ENCODE measurements around the gene NPHP4.
A peak's percentile ranks its signal among the peaks of the same experiment; 100 is the strongest.

Gene NPHP4

GRCh38 chr1:5839881-5840550 is 152.2 kb downstream of the NPHP4 start:
- H3K4me1 ChIP-seq (ENCODE audit: insufficient read depth, low read length): no peaks in the 10 kb centered on the region; the same call in 1 of the 2 replicates
- no peak overlapping the region for H3K27ac ChIP-seq (ENCODE audit: low read length)
- H3K9me3 ChIP-seq (ENCODE audit: insufficient read depth, low read depth, low read length): no peaks in the 10 kb centered on the region
- H3K9ac ChIP-seq (ENCODE audit: low read depth, low read length): no peak overlapping the region
- H3K27me3 ChIP-seq (ENCODE audit: insufficient read depth, low read length): no peaks in the 10 kb centered on the region
- no peaks in the 10 kb centered on the region for H3K36me3 ChIP-seq (ENCODE audit: insufficient read depth, low read depth, low read length)
- H3K4me3 ChIP-seq (ENCODE audit: low read length): no peak overlapping the region

DNA sequence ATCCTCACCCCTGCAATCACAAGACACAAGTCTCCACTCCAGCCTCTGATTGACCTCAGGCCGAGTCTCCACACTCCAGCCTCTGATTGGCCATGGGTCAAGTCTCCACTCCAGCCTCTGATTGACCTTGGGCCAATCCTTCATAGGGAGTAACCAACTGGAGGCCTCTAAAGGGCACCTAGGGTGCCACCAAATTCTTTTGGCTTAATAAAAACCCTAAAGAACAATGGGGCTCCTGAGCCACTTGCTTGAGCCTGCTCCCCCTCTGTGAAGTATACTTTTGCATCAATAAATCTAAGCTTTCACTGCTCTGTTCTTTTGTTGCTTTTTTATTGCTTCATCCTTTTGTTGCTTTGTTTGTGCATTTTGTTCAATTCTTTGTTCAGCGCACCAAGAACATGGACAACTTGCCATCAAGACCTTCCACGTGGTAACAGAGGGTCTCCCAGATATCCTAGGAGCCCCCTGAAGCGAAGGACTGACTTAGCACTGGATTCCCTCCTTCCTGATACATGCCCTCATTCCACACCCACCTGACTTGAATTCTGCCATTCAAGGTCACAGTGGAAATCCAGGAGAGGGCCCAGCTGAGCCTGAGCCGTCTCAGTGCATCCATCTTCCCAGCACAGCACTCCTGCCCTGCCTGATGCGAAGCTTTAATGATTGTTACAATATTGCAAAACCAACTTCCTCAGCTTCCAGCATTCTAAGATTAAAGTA is 152.9 kb downstream of the NPHP4 start:
- no peaks in the 10 kb centered on the region for H3K27me3 ChIP-seq (ENCODE audit: insufficient read depth, low read length)
- H3K27ac ChIP-seq (ENCODE audit: low read length): no peak overlapping the region
- no peaks in the 10 kb centered on the region for H3K9me3 ChIP-seq (ENCODE audit: insufficient read depth, low read depth, low read length)
- no peaks in the 10 kb centered on the region for H3K36me3 ChIP-seq (ENCODE audit: insufficient read depth, low read depth, low read length)
- H3K4me3 ChIP-seq (ENCODE audit: low read length): no peak overlapping the region
- no peaks in the 10 kb centered on the region; the same call in 1 of the 2 replicates for H3K4me1 ChIP-seq (ENCODE audit: insufficient read depth, low read length)
- H3K9ac ChIP-seq (ENCODE audit: low read depth, low read length): no peak overlapping the region

DNA sequence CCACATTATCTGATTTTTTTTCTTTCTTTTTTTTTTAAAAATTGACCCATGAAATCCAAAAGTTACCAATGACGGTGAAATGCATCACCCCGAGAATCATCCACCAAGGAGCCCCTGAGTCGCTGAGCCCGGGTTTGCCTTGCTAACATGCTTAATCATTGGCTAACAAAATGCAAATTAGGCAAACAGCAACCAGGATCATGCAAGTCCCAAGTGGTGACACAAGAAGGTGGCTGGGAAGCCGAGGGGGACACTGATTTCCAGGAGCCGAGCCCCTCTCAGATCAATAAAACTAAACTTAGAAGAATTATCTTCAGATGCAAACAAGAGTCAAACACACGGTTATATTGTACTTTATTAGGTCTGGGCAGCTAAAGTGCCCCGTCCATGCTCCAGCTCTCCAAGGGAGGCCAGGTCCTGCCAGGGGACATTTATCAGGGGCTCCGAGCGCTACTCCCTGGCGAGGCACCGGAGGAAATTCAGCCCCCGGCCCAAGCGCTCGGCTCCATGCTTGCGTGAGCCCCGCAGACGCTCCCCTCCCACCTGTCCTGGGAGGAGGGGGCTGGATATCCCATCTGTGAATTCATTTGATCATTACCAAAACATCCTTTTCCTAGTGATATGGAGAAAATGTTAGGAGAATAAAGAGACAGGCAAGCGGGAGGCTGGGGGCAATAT is 154.1 kb downstream of the NPHP4 start:
- Histone ChIP-seq H3K27ac (ENCODE audit: low read length) (no peak overlapping the region), H3K9me3 (ENCODE audit: insufficient read depth, low read depth, low read length) (no peaks in the 10 kb centered on the region), H3K4me1 (ENCODE audit: insufficient read depth, low read length) (no peaks in the 10 kb centered on the region; the same call in 1 of the 2 replicates), H3K9ac (ENCODE audit: low read depth, low read length) (no peak overlapping the region), H3K27me3 (ENCODE audit: insufficient read depth, low read length) (no peaks in the 10 kb centered on the region), H3K4me3 (ENCODE audit: low read length) (no peak overlapping the region), H3K36me3 (ENCODE audit: insufficient read depth, low read depth, low read length) (no peaks in the 10 kb centered on the region)

GRCh38 chr1:5836776-5837440 is 155.3 kb downstream of the NPHP4 start:
- Histone ChIP-seq H3K27ac (ENCODE audit: low read length) (no peak overlapping the region), H3K36me3 (ENCODE audit: insufficient read depth, low read depth, low read length) (no peaks in the 10 kb centered on the region), H3K4me1 (ENCODE audit: insufficient read depth, low read length) (peaks cover 5% of the 10 kb centered on the region; the same call in 1 of the 2 replicates), H3K9me3 (ENCODE audit: insufficient read depth, low read depth, low read length) (no peaks in the 10 kb centered on the region), H3K9ac (ENCODE audit: low read depth, low read length) (no peak overlapping the region), H3K4me3 (ENCODE audit: low read length) (no peak overlapping the region), H3K27me3 (ENCODE audit: insufficient read depth, low read length) (no peaks in the 10 kb centered on the region)

DNA sequence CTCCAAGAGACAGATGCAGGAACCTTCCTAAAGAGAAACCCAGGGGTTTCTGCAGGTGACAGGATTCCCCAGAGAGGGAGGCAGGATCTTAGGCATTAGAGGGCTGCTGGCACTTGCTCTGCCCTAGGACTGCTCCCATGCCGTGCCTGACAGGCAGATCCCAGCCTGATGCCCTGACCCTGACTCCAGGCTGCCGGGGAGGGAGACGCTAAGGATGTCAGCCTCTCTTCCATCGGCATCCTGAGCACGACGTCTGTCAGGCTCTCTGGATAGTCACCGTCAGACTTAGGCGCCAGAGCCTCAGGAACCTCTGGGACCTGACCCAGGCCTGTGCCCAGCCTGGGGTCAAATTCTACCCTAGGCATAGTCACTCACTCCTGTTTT is 157.1 kb downstream of the NPHP4 start:
- Histone ChIP-seq H3K27ac (ENCODE audit: low read length) (no peak overlapping the region), H3K9me3 (ENCODE audit: insufficient read depth, low read depth, low read length) (no peaks in the 10 kb centered on the region), H3K4me3 (ENCODE audit: low read length) (no peak overlapping the region), H3K9ac (ENCODE audit: low read depth, low read length) (no peak overlapping the region), H3K36me3 (ENCODE audit: insufficient read depth, low read depth, low read length) (no peaks in the 10 kb centered on the region), H3K27me3 (ENCODE audit: insufficient read depth, low read length) (peaks cover 7% of the 10 kb centered on the region; the same call in 1 of the 2 replicates), H3K4me1 (ENCODE audit: insufficient read depth, low read length) (peaks cover 11% of the 10 kb centered on the region; the same call in 1 of the 2 replicates)

- Histone ChIP-seq H3K27me3 (ENCODE audit: insufficient read depth, low read length) (peaks cover 7% of the 10 kb centered on the region; the same call in 1 of the 2 replicates), H3K4me1 (ENCODE audit: insufficient read depth, low read length) (peaks cover 11% of the 10 kb centered on the region; the same call in 1 of the 2 replicates), H3K36me3 (ENCODE audit: insufficient read depth, low read depth, low read length) (no peaks in the 10 kb centered on the region), H3K4me3 (ENCODE audit: low read length) (no peak overlapping the region), H3K9ac (ENCODE audit: low read depth, low read length) (no peak overlapping the region), H3K9me3 (ENCODE audit: insufficient read depth, low read depth, low read length) (no peaks in the 10 kb centered on the region), H3K27ac (ENCODE audit: low read length) (no peak overlapping the region)
Measured at GRCh38 chr1:5834477-5835178, 157.6 kb downstream of the NPHP4 start.

DNA sequence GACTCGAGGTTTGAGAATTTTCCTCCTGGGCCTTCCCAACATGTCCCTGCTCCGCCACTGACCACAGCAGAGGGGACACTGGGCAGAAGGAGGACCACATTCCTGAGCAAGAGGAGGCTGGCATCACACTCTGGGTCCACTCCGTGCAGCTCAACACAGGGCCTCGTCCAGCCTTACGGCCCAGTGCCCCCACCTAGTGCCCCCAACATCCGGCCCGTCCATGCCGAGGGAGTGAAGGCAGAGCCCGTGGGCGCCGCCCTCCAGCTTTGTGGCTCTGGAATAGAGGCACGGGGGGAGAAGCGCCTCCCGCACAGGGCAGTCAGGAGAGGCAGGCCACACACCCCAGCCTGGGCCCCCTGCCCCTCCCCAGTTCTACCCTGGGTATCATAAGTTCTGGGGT is 158.3 kb downstream of the NPHP4 start:
- no peak overlapping the region for H3K27ac ChIP-seq (ENCODE audit: low read length)
- H3K4me1 ChIP-seq (ENCODE audit: insufficient read depth, low read length): peaks cover 11% of the 10 kb centered on the region; the same call in 1 of the 2 replicates
- no peaks in the 10 kb centered on the region for H3K9me3 ChIP-seq (ENCODE audit: insufficient read depth, low read depth, low read length)
- peaks cover 7% of the 10 kb centered on the region; the same call in 1 of the 2 replicates for H3K27me3 ChIP-seq (ENCODE audit: insufficient read depth, low read length)
- no peak overlapping the region for H3K9ac ChIP-seq (ENCODE audit: low read depth, low read length)
- H3K36me3 ChIP-seq (ENCODE audit: insufficient read depth, low read depth, low read length): no peaks in the 10 kb centered on the region
- no peak overlapping the region for H3K4me3 ChIP-seq (ENCODE audit: low read length)

- no peak overlapping the region for H3K4me3 ChIP-seq (ENCODE audit: low read length)
- no peak overlapping the region for H3K9ac ChIP-seq (ENCODE audit: low read depth, low read length)
- H3K27ac ChIP-seq (ENCODE audit: low read length): peak overlapping the region; percentile 39
- H3K4me1 ChIP-seq (ENCODE audit: insufficient read depth, low read length): peaks cover 11% of the 10 kb centered on the region; the same call in 1 of the 2 replicates
- H3K36me3 ChIP-seq (ENCODE audit: insufficient read depth, low read depth, low read length): no peaks in the 10 kb centered on the region
- peaks cover 7% of the 10 kb centered on the region; the same call in 1 of the 2 replicates for H3K27me3 ChIP-seq (ENCODE audit: insufficient read depth, low read length)
- H3K9me3 ChIP-seq (ENCODE audit: insufficient read depth, low read depth, low read length): no peaks in the 10 kb centered on the region
Measured at GRCh38 chr1:5832916-5833895, 159.0 kb downstream of the NPHP4 start.

DNA sequence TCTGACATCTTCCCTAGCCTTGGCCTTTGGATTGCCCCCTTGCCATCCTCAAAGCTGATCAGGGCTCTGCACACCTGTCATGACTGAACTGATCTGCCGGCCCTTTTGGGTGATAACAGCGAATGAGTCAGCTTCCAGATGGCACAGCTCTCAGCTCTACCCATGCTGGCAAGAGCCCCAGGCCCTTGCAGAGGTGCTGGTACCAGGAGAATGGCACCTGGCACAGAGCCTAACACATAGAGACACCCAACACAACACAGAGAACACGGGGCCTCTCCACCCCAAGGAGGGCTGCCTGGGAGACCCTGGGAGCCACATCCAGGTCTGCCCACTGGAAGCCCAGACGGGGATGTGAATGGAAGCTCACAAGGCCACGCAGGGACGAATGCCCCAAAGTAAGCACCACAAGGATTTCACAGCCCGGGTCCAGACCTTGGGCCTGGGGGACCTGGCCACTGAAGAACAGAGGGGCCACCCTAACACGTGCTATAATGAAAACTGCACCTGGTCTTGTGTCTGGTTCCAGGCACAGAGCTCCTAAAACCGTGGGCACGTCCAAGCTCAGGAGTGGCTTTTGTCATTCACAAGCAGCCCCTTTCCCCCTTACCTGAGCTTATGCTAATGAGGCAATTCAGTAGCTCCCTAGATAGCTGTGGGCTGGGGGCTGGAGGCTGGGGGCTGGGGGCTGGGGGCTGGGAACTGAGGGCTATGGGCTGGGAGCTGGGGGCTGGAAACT is 160.5 kb downstream of the NPHP4 start:
- H3K4me3 ChIP-seq (ENCODE audit: low read length): no peak overlapping the region
- H3K9me3 ChIP-seq (ENCODE audit: insufficient read depth, low read depth, low read length): no peaks in the 10 kb centered on the region
- H3K9ac ChIP-seq (ENCODE audit: low read depth, low read length): peak overlapping the region; percentile 63; the same call in 1 of the 2 replicates
- H3K27me3 ChIP-seq (ENCODE audit: insufficient read depth, low read length): peaks cover 7% of the 10 kb centered on the region; the same call in 1 of the 2 replicates
- H3K27ac ChIP-seq (ENCODE audit: low read length): peak overlapping the region; percentile 33
- H3K36me3 ChIP-seq (ENCODE audit: insufficient read depth, low read depth, low read length): no peaks in the 10 kb centered on the region
- H3K4me1 ChIP-seq (ENCODE audit: insufficient read depth, low read length): peaks cover 11% of the 10 kb centered on the region; the same call in 1 of the 2 replicates
